K562 (cell line): ENCODE results near the gene COX4I2. TPM values are rescaled to one million over a fixed set of nuclear protein-coding genes. Genes with fewer than 3 reads are reported as not detected.
A peak's percentile ranks its signal among the peaks of the same experiment; 100 is the strongest.

Experiments used
- CCAR2 ChIP-seq: fragments of 200-400 bp; formaldehyde crosslinking; IDR thresholded peaks from 2 replicates; pipeline ENCODE4 v1.6.1; 2017; ENCODE audit warnings: mild to moderate bottlenecking, low read depth, low read length
- CEBPG ChIP-seq, 3 experiments: fragments of 200-800 bp in 1 of 3; sonication (Bioruptor generic) in 1 of 3; sonication (generic) in 1 of 3; formaldehyde crosslinking in 1 of 3; IDR thresholded peaks in 2 of 3; conservative IDR thresholded peaks in 1 of 3; 2 replicates each; pipeline versions ENCODE4 v1.6.1 to v1.8.0; 2016 to 2022; ENCODE audit warnings: missing compliant biosample characterization in 2 of 3, missing genetic modification characterization in 2 of 3, mild to moderate bottlenecking in 1 of 3, missing genetic modification reagents in 1 of 3
- ELF2 ChIP-seq: fragments of 250-450 bp; sonication (Bioruptor Pico); IDR thresholded peaks from 2 replicates; pipeline ENCODE4 v1.5.0; 2021; ENCODE audit warnings: mild to moderate bottlenecking
- ETV5 ChIP-seq: sonication (generic); formaldehyde crosslinking; IDR thresholded peaks from 2 replicates; pipeline ENCODE4 v1.4.0; 2020; ENCODE audit warnings: low read depth, mild to moderate bottlenecking, missing genetic modification reagents
- HDAC8 ChIP-seq: fragments of 450-650 bp; IDR thresholded peaks from 2 replicates; pipeline ENCODE4 v1.6.1; 2016; ENCODE audit warnings: mild to moderate bottlenecking, missing genetic modification characterization, moderate library complexity, missing compliant biosample characterization
- HNRNPH1 ChIP-seq: fragments of 200-400 bp; formaldehyde crosslinking; optimal IDR thresholded peaks from 2 replicates; pipeline ENCODE3; 2017; ENCODE audit warnings: low read depth, mild to moderate bottlenecking, low read length, moderate library complexity
- JUN ChIP-seq, 2 experiments: sonication (generic) in 1 of 2; formaldehyde crosslinking in 1 of 2; IDR thresholded peaks; 2 replicates each; pipeline versions ENCODE4 v1.6.1 to v1.8.0; 2012 to 2022; ENCODE audit warnings: borderline replicate concordance in 2 of 2, mild to moderate bottlenecking in 2 of 2, improper control_type of control experiment in 1 of 2, low read depth in 1 of 2, low read length in 1 of 2, missing genetic modification reagents in 1 of 2
- PATZ1 ChIP-seq: fragments of 250-450 bp; sonication (Bioruptor Pico); IDR thresholded peaks from 2 replicates; pipeline ENCODE4 v1.5.0; 2020; ENCODE audit warnings: mild to moderate bottlenecking, borderline replicate concordance
- PCBP1 ChIP-seq: fragments of 200-400 bp; formaldehyde crosslinking; IDR thresholded peaks from 2 replicates; pipeline ENCODE4 v1.6.1; 2018; ENCODE audit warnings: mild to moderate bottlenecking, low read depth, low read length; ENCODE audit not compliant: poor library complexity, severe bottlenecking
- PHTF2 ChIP-seq: fragments of 250-450 bp; sonication (Bioruptor Pico); IDR thresholded peaks from 2 replicates; pipeline ENCODE4 v1.5.0; 2021; ENCODE audit warnings: mild to moderate bottlenecking
- SIX5 ChIP-seq, 2 experiments: IDR thresholded peaks; 2 replicates each; pipeline ENCODE4 v1.6.1; 2011; ENCODE audit warnings: low read length in 2 of 2, borderline replicate concordance in 1 of 2, low read depth in 1 of 2, mild to moderate bottlenecking in 1 of 2, moderate library complexity in 1 of 2; ENCODE audit not compliant: insufficient read depth in 1 of 2
- SP1 ChIP-seq: sonication (generic); formaldehyde crosslinking; IDR thresholded peaks from 2 replicates; pipeline ENCODE4 v1.8.1; 2022; ENCODE audit warnings: mild to moderate bottlenecking, missing genetic modification reagents
- TAF1 ChIP-seq: IDR thresholded peaks from 2 replicates; pipeline ENCODE4 v1.6.1; 2011; ENCODE audit warnings: mild to moderate bottlenecking, low read length, moderate library complexity; ENCODE audit not compliant: insufficient read depth, control insufficient read depth, severe bottlenecking; ENCODE audit errors: extremely low read depth
- TAF7 ChIP-seq: fragments of 450-650 bp; IDR thresholded peaks from 2 replicates; pipeline ENCODE4 v1.6.1; 2016; ENCODE audit warnings: missing genetic modification characterization, missing compliant biosample characterization
- ZNF133 ChIP-seq: fragments of 250-450 bp; sonication (Bioruptor Pico); IDR thresholded peaks from 2 replicates; pipeline ENCODE4 v1.4.0; 2020; ENCODE audit warnings: mild to moderate bottlenecking
- ZNF354B ChIP-seq: fragments of 250-450 bp; sonication (Bioruptor Pico); IDR thresholded peaks from 2 replicates; pipeline ENCODE4 v1.4.0; 2020
- ZNF431 ChIP-seq: sonication (generic); formaldehyde crosslinking; IDR thresholded peaks from 2 replicates; pipeline ENCODE4 v1.8.0; 2022; ENCODE audit warnings: mild to moderate bottlenecking, missing genetic modification reagents
- ZNF561 ChIP-seq: fragments of 450-650 bp; formaldehyde crosslinking; conservative IDR thresholded peaks from 2 replicates; pipeline ENCODE4 v1.4.0; 2020; ENCODE audit warnings: mild to moderate bottlenecking, moderate library complexity
- ZNF79 ChIP-seq: fragments of 250-450 bp; sonication (Bioruptor Pico); IDR thresholded peaks from 2 replicates; pipeline ENCODE4 v1.4.0; 2020; ENCODE audit warnings: low read depth, mild to moderate bottlenecking, moderate library complexity
- polyA plus RNA-seq, 8 experiments: library from polyadenylated mRNA; depleted of rRNA in 4 of 8; stranded (reverse) in 5 of 8; unstranded in 3 of 8; fragments of >200 nt; fragmentation: Nextera tagmentation in 2 of 8; fragmentation: Illumina TruSeq in 1 of 8; extraction: Ambion mirVana in 2 of 8; extraction: Trizol in 1 of 8; gene quantifications; 2 replicates each; pipeline versions ENCODE4 v1.2.1 to v1.2.3, GENCODE V29; 2011 to 2014; ENCODE audit warnings: inconsistent platforms in 1 of 8, missing spikeins in 1 of 8
- total RNA-seq, 7 experiments: library from RNA; depleted of rRNA in 6 of 7; stranded (reverse); fragments of >200 nt in 6 of 7; fragmentation: Illumina TruSeq in 2 of 7; extraction: Trizol in 2 of 7; gene quantifications; 2 replicates each; pipeline versions ENCODE4 v1.2.1 to v1.2.3, GENCODE V29; 2011 to 2021; ENCODE audit warnings: low replicate concordance in 1 of 7
- TF ChIP-seq, protein P1 (sequence below), 3 experiments: fragments of 200-800 bp in 1 of 3; sonication (Bioruptor generic) in 1 of 3; sonication (generic) in 1 of 3; formaldehyde crosslinking in 1 of 3; IDR thresholded peaks; 2 replicates each; pipeline versions ENCODE4 v1.6.1 to v1.8.0; 2016 to 2022; ENCODE audit warnings: mild to moderate bottlenecking in 2 of 3, missing compliant biosample characterization in 2 of 3, missing genetic modification characterization in 2 of 3, missing genetic modification reagents in 1 of 3
- TF ChIP-seq, protein P2 (sequence below): fragments of 250-450 bp; sonication (Bioruptor Pico); IDR thresholded peaks from 2 replicates; pipeline ENCODE4 v1.5.0; 2021
- TF ChIP-seq, protein P3 (sequence below): fragments of 450-650 bp; IDR thresholded peaks from 2 replicates; pipeline ENCODE4 v1.6.1; 2017; ENCODE audit warnings: antibody characterized with exemption

COX4I2 gene
- total and polyA plus RNA-seq, 9 of the 15 experiments (the other 6 are each of a cell fraction or from before 2014, with no cell fraction given): not detected

DNA sequence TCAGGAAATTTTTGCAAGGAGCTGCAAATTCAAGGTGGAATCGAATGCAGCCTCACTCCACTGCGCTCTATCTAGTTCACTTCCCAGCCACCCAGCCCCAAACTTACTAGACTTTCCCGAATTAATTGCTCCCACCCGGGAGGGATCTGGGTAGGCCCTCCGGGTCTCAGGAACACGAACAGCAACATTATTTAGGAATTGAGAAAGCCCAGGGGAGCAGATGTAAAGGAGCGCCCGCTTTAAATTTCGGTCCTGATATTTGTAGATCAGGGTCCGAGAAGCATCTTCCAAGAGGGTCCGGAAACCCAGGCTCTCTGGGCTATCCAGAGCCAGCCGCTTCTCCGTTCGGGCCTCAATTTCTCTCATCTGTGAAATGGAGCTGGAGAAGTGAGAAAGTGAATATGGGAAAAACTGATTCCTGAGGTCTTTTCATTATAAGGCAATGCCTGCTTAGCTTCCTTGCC is 33.1 kb upstream of the COX4I2 start (continued):
- TF ChIP-seq ZNF561 (CRISPR knock-in tag): no peak
- TF ChIP-seq ETV5 (CRISPR knock-in tag): no peak
- no peak for TF ChIP-seq TAF7 (tag)
- TF ChIP-seq, protein P1, sequence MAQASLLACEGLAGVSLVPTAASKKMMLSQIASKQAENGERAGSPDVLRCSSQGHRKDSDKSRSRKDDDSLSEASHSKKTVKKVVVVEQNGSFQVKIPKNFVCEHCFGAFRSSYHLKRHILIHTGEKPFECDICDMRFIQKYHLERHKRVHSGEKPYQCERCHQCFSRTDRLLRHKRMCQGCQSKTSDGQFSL (CRISPR knock-in tag; IDR thresholded peaks at IDR 0.05): no peak
- TF ChIP-seq, protein P1 (tag; IDR thresholded peaks at IDR 0.05): no peak
- TF ChIP-seq ZNF354B (CRISPR knock-in tag): no peak
- TF ChIP-seq ZNF431 (CRISPR knock-in tag): no peak
- no peak for TF ChIP-seq PCBP1
- TF ChIP-seq SIX5 (IDR thresholded peaks at IDR 0.05; ENCODE audit: borderline replicate concordance in 1 of 2, insufficient read depth in 1 of 2, low read depth in 1 of 2, low read length in 2 of 2): no peak
- no peak for TF ChIP-seq CCAR2
- TF ChIP-seq PATZ1 (CRISPR knock-in tag): no peak
- no peak for TF ChIP-seq HNRNPH1
- TF ChIP-seq TAF1: no peak
- no peak for TF ChIP-seq PHTF2 (CRISPR knock-in tag)
- TF ChIP-seq, protein P2, sequence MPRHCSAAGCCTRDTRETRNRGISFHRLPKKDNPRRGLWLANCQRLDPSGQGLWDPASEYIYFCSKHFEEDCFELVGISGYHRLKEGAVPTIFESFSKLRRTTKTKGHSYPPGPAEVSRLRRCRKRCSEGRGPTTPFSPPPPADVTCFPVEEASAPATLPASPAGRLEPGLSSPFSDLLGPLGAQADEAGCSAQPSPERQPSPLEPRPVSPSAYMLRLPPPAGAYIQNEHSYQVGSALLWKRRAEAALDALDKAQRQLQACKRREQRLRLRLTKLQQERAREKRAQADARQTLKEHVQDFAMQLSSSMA (CRISPR knock-in tag): no peak
- TF ChIP-seq ZNF79: no peak
- TF ChIP-seq ZNF133 (CRISPR knock-in tag): no peak
- no peak for TF ChIP-seq JUN (IDR thresholded peaks at IDR 0.05; ENCODE audit: borderline replicate concordance, low read depth, low read length)
- 0 out of 2 replicates have a peak, but pooled peaks have one; percentile 4 for TF ChIP-seq JUN (CRISPR knock-in tag; IDR thresholded peaks at IDR 0.05; ENCODE audit: borderline replicate concordance)
- TF ChIP-seq, protein P3, sequence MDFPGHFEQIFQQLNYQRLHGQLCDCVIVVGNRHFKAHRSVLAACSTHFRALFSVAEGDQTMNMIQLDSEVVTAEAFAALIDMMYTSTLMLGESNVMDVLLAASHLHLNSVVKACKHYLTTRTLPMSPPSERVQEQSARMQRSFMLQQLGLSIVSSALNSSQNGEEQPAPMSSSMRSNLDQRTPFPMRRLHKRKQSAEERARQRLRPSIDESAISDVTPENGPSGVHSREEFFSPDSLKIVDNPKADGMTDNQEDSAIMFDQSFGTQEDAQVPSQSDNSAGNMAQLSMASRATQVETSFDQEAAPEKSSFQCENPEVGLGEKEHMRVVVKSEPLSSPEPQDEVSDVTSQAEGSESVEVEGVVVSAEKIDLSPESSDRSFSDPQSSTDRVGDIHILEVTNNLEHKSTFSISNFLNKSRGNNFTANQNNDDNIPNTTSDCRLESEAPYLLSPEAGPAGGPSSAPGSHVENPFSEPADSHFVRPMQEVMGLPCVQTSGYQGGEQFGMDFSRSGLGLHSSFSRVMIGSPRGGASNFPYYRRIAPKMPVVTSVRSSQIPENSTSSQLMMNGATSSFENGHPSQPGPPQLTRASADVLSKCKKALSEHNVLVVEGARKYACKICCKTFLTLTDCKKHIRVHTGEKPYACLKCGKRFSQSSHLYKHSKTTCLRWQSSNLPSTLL: no peak
- no peak for TF ChIP-seq ELF2
- TF ChIP-seq CEBPG (CRISPR knock-in tag; IDR thresholded peaks at IDR 0.05): no peak
- no peak for TF ChIP-seq CEBPG (tag; conservative IDR thresholded peaks at IDR 0.05 in 1 of 2, IDR thresholded peaks at IDR 0.05 in 1 of 2)
- no peak for TF ChIP-seq SP1 (CRISPR knock-in tag)
- TF ChIP-seq HDAC8 (tag): no peak
